Mesendoderm (in vitro differentiated cells): ENCODE data around the gene ABLIM1.

ENCODE experiments used
- DNase-seq: peaks from one replicate; pipeline ENCODE4 v3.0.0; 2013
- H2AK5ac ChIP-seq: 2 replicates; pipeline ENCODE4 v1.6.1; 2013; ENCODE audit warnings: low read length, inconsistent platforms
- H2BK120ac ChIP-seq: 2 replicates; pipeline ENCODE4 v1.6.1; 2013; ENCODE audit warnings: low read depth, mild to moderate bottlenecking, low read length, moderate library complexity, mixed read lengths
- H2BK15ac ChIP-seq: replicated peaks from 2 replicates; pipeline ENCODE4 v1.6.1; 2013; ENCODE audit warnings: low read depth, mild to moderate bottlenecking, moderate library complexity
- H2BK5ac ChIP-seq: 2 replicates; pipeline ENCODE4 v1.6.1; 2013; ENCODE audit warnings: low read length, inconsistent platforms
- H3K18ac ChIP-seq: 2 replicates; pipeline ENCODE4 v1.6.1; 2013; ENCODE audit warnings: mild to moderate bottlenecking, low read length, mixed read lengths
- H3K23ac ChIP-seq: one replicate; pipeline ENCODE4 v1.6.1; 2013; ENCODE audit warnings: low read length
- H3K27ac ChIP-seq: 2 replicates; pipeline ENCODE4 v1.5.1; 2013; ENCODE audit warnings: low read depth, mild to moderate bottlenecking, inconsistent platforms, low read length, moderate library complexity
- H3K27me3 ChIP-seq: 2 replicates; pipeline ENCODE4 v1.6.1; 2013; ENCODE audit warnings: low read length, control low read depth, mild to moderate bottlenecking, inconsistent platforms; ENCODE audit not compliant: insufficient read depth, poor library complexity
- H3K36me3 ChIP-seq: 2 replicates; pipeline ENCODE4 v1.6.1; 2013; ENCODE audit warnings: low read length, inconsistent platforms; ENCODE audit not compliant: control insufficient read depth, insufficient read depth
- H3K4ac ChIP-seq: one replicate; pipeline ENCODE4 v1.6.1; 2013; ENCODE audit warnings: low read depth, mild to moderate bottlenecking, low read length, moderate library complexity
- H3K4me1 ChIP-seq: 2 replicates; pipeline ENCODE4 v1.6.1; 2013; ENCODE audit warnings: low read depth, low read length, inconsistent platforms; ENCODE audit not compliant: control insufficient read depth
- H3K4me2 ChIP-seq: 2 replicates; pipeline ENCODE4 v1.6.1; 2013; ENCODE audit warnings: low read length
- H3K4me3 ChIP-seq: 2 replicates; pipeline ENCODE4 v1.5.1; 2013; ENCODE audit warnings: mild to moderate bottlenecking, low read length
- H3K56ac ChIP-seq: one replicate; pipeline ENCODE4 v1.6.1; 2013; ENCODE audit warnings: low read length
- H3K79me1 ChIP-seq: 2 replicates; pipeline ENCODE4 v1.6.1; 2013; ENCODE audit warnings: low read length, inconsistent platforms
- H3K79me2 ChIP-seq: 2 replicates; pipeline ENCODE4 v1.6.1; 2013; ENCODE audit warnings: mild to moderate bottlenecking, low read length; ENCODE audit not compliant: control insufficient read depth, insufficient read depth
- H3K9ac ChIP-seq: 2 replicates; pipeline ENCODE4 v1.6.1; 2013; ENCODE audit warnings: low read length, inconsistent platforms
- H4K5ac ChIP-seq: one replicate; pipeline ENCODE4 v1.6.1; 2013; ENCODE audit warnings: low read length
- H4K8ac ChIP-seq: one replicate; pipeline ENCODE4 v1.6.1; 2013; ENCODE audit warnings: low read depth, mild to moderate bottlenecking, control low read depth, low read length, moderate library complexity
- WGBS: extraction: QIAGEN DNeasy Blood & Tissue Kit; methylation state at CpG from one replicate; pipeline ENCODE4 v1.1.7; 2013; ENCODE audit warnings: low lambda C conversion rate, missing lambda C conversion rate; ENCODE audit not compliant: insufficient coverage; ENCODE audit errors: extremely low coverage; 5-methylcytosine and 5-hydroxymethylcytosine counted together

Gene ABLIM1

DNA sequence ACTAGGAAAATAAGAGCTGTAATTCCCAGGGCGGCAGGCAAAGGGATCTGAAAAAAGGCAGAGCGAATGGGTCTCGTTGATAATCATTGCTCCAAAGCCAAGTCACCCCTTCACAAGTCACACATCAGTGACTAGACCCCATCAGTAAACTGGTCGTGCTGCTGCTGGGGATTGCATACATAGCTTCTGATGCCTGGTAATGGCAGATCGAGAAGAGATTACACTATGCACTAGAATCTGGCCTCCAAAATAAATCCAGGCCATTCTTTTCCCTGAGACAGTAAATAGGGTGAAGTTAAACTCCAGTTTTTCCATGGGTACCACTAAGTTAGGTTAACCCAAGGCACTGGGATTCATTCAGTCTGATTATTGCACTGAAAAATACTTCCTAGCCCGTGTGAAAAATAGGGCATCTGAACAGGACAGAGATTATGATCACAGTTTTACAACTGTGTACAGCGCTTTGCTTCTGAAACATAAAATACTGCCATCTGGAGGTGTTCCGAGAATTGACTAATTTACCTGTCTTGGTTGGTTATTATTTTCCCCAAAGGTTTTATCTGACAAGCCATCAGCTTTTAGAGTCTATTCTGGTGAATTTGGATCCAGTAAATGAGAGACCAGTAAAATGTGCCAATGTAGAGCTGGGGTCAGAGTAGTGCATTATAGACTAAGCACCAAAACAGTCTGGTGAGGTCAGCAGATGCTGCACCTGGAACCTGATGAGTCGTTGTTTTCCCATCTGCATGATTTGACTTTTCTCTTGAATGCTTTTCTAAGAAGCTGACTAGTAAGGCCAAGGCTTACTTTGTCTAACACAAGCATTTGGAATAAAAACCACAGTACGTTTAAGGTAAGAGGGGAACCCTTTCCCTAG, 170.9 kb downstream of the ABLIM1 start:
- no peak overlapping the region for H3K23ac ChIP-seq
- H4K5ac ChIP-seq = no peak overlapping the region
- peak; percentile 29 for DNase-seq
- no peaks in the 10 kb centered on the region for H3K79me2 ChIP-seq
- H3K56ac ChIP-seq = no peak overlapping the region
- no peak overlapping the region for H2AK5ac ChIP-seq
- no peak overlapping the region for H3K4me3 ChIP-seq
- no peak overlapping the region for H3K27ac ChIP-seq
- H3K4me1 ChIP-seq = no peaks in the 10 kb centered on the region
- H2BK5ac ChIP-seq = no peak overlapping the region
- no CpG with 5 or more reads among the region's 10 CpGs for WGBS
- no peak overlapping the region for H3K4me2 ChIP-seq
- H3K9ac ChIP-seq = no peak overlapping the region
- H3K4ac ChIP-seq = no peak overlapping the region
- H2BK15ac ChIP-seq = no peak overlapping the region
- H4K8ac ChIP-seq = no peak overlapping the region
- no peaks in the 10 kb centered on the region for H3K27me3 ChIP-seq
- H3K18ac ChIP-seq = no peak overlapping the region
- H3K79me1 ChIP-seq = no peaks in the 10 kb centered on the region
- no peaks in the 10 kb centered on the region for H3K36me3 ChIP-seq
- no peak overlapping the region for H2BK120ac ChIP-seq

DNA sequence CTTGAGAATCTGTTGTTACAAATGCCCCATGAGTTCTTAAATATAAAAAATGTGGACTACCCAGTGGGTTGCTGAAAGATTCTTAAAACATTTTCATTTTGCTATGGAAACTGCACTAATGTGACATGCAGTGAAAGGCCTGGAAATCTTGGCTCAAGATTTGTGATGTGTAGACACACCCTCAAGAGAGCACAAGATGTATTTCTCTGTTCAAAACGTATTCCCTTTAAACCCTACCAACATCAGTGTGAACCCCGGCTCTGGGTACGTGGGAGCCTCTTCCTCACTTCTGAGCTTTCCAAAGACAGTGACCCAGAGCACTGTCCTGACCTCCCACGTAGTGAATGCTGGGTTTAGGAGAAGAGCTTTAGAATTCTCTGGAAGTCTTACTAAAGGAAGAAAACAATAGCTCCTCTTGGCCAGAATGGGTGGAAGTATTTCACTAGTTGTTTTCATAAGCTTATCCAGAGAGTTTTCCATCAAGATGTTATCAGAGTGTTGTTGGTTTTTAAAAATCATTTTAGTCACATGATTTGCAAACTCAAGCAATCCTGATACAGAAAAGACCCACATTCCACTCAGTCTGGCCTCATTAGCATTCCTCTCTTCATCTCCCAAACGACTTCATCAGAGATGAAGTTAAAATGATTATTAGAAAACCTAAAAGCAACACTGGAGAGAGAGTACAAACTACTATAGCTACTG, 172.2 kb downstream of the ABLIM1 start:
- Histone ChIP-seq H3K79me2 (no peaks in the 10 kb centered on the region), H3K9ac (no peak overlapping the region), H2BK120ac (no peak overlapping the region), H3K79me1 (no peaks in the 10 kb centered on the region), H2AK5ac (no peak overlapping the region), H3K27ac (no peak overlapping the region), H3K4me1 (no peaks in the 10 kb centered on the region), H2BK15ac (no peak overlapping the region), H3K23ac (no peak overlapping the region), H3K4me3 (no peak overlapping the region), H3K27me3 (no peaks in the 10 kb centered on the region), H3K18ac (no peak overlapping the region), H3K36me3 (no peaks in the 10 kb centered on the region), H4K8ac (no peak overlapping the region), H3K56ac (no peak overlapping the region), H4K5ac (no peak overlapping the region), H3K4ac (no peak overlapping the region), H2BK5ac (no peak overlapping the region), H3K4me2 (no peak overlapping the region)
- no CpG with 5 or more reads among the region's 5 CpGs for WGBS
- DNase-seq = no peak

DNA sequence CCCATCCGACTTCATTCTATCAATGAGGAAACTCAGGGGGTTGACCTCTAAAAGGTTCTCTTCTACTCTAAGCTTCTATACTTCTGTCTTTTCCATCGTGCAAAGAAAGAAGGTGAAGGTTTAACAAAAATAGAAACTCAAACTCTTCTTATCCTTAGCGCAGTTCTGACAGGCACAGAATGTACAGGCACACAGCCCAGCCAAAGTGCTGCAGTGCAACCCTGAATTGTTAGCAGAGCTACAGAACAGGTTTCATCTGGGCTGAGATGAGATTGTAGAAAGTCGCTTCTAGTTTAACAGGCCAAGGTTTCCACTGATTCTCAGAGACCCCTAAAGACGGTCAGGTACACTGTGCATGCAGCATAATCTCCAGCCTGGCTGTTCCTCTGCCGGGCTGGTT, 174.5 kb downstream of the ABLIM1 start:
- Histone ChIP-seq H3K23ac (no peak overlapping the region), H2BK15ac (no peak overlapping the region), H4K5ac (no peak overlapping the region), H2AK5ac (no peak overlapping the region), H3K79me2 (no peaks in the 10 kb centered on the region), H2BK120ac (no peak overlapping the region), H3K27ac (no peak overlapping the region), H2BK5ac (no peak overlapping the region), H3K79me1 (no peaks in the 10 kb centered on the region), H3K4ac (no peak overlapping the region), H4K8ac (no peak overlapping the region), H3K27me3 (no peaks in the 10 kb centered on the region), H3K18ac (no peak overlapping the region), H3K4me1 (no peaks in the 10 kb centered on the region), H3K4me3 (no peak overlapping the region), H3K56ac (no peak overlapping the region), H3K36me3 (no peaks in the 10 kb centered on the region), H3K9ac (no peak overlapping the region), H3K4me2 (no peak overlapping the region)
- no CpG with 5 or more reads among the region's 6 CpGs for WGBS
- no peak for DNase-seq

DNA sequence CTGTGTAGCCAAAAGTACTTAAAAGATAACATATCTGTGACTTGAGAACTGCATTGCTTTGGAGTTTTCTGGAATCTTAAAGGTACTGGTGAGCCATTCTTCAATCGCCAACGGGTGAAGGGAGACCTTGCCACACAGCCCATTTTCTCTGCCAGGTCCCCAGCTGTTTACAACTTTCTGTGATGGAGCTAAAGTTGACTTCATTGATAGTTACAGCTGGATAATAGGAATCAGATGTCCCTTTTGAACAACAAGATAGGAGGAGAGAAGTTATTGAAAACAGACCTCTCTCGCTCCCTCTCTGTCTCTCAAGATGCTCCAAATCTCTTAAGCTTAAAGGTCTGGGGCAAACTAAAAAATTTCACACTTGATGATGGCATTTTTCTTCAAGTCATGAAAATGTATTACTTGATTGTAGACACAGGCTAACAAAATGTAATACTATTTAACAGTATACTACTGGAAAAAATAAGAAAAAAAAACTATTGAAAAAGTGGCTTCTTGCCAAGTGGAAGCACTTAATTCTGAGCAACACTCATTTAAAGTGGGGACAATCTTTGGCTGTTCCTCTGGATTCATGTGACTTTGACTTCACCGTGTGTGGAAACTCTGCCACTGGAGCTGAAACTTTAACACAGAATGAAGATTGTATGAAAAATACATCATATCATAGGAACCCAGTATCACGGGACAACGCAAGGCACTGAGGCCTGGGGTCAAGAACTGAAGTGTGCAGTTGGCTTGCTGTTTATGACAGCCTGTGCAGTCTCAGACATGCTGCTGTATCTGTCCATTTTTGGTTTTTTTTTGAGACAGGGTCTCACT, 175.4 kb downstream of the ABLIM1 start:
- H3K4me2 ChIP-seq = no peak overlapping the region
- H3K4me1 ChIP-seq = no peaks in the 10 kb centered on the region
- no peak overlapping the region for H3K23ac ChIP-seq
- H4K5ac ChIP-seq = no peak overlapping the region
- H4K8ac ChIP-seq = no peak overlapping the region
- no peak overlapping the region for H2AK5ac ChIP-seq
- H3K4me3 ChIP-seq = no peak overlapping the region
- no peak overlapping the region for H3K4ac ChIP-seq
- no peaks in the 10 kb centered on the region for H3K27me3 ChIP-seq
- no peak overlapping the region for H2BK15ac ChIP-seq
- H3K27ac ChIP-seq = no peak overlapping the region
- no peaks in the 10 kb centered on the region for H3K79me2 ChIP-seq
- no peak overlapping the region for H3K56ac ChIP-seq
- no peak for DNase-seq
- H3K79me1 ChIP-seq = no peaks in the 10 kb centered on the region
- H3K9ac ChIP-seq = no peak overlapping the region
- no peak overlapping the region for H2BK5ac ChIP-seq
- H2BK120ac ChIP-seq = no peak overlapping the region
- no peaks in the 10 kb centered on the region for H3K36me3 ChIP-seq
- WGBS = no CpG with 5 or more reads among the region's 6 CpGs
- no peak overlapping the region for H3K18ac ChIP-seq

DNA sequence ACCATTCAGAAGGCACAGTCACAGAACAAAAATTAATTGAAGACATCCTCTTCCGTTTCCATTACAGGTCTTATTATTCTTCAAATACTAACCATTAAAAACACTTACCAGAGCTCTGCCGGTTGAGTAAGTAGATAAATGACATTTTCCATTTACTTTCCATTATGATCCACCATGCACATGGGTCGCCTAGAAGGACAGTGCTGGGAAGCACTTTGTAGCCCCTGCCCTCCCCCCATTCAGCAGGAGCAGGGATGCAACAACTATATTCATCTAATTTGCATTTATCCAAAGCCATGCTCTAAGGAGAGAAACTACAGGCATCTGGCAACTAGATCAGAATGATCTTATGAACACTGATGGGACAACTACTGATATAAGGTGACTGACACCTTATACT, 177.0 kb downstream of the ABLIM1 start:
- Histone ChIP-seq H2AK5ac (no peak overlapping the region), H3K4me1 (no peaks in the 10 kb centered on the region), H3K56ac (no peak overlapping the region), H2BK15ac (no peak overlapping the region), H4K5ac (no peak overlapping the region), H2BK5ac (no peak overlapping the region), H3K23ac (no peak overlapping the region), H3K36me3 (no peaks in the 10 kb centered on the region), H3K79me2 (no peaks in the 10 kb centered on the region), H4K8ac (no peak overlapping the region), H3K9ac (no peak overlapping the region), H3K79me1 (no peaks in the 10 kb centered on the region), H3K4me2 (no peak overlapping the region), H3K4ac (no peak overlapping the region), H3K27me3 (no peaks in the 10 kb centered on the region), H2BK120ac (no peak overlapping the region), H3K27ac (no peak overlapping the region), H3K18ac (no peak overlapping the region), H3K4me3 (no peak overlapping the region)
- DNase-seq = no peak
- WGBS = no CpG with 5 or more reads among the region's 3 CpGs
